ENCODE measurements around the gene PABPC1L.

Gene PABPC1L

GRCh38 chr20:44914924-44915323, 5.1 kb downstream of the PABPC1L start:
- no peak for DNase-seq (ENCODE audit: extremely low read depth, low read depth)
- no peak overlapping the region for H3K4me3 ChIP-seq (replicated peaks; ENCODE audit: low read depth, low read length)
- TF ChIP-seq CTCF (IDR thresholded peaks at IDR 0.05; ENCODE audit: low read depth, low read length, missing control alignments): no peak

DNA sequence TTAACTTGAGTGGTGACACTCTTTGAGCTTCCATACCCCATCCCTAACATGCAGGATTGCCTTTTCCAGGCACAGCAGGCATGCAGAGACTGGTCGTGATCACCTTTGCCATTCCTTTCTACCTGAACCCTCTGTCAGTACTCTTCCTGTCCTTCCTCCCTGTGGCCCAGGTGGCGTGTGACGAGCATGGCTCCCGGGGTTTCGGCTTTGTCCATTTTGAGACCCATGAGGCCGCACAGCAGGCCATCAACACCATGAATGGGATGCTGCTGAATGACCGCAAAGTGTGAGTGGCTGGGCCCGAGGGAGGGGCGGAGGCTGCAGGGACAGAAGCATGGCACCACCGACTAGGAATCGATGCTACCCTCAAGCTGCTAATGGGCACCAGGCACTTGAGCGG, 6.7 kb downstream of the PABPC1L start:
- DNase-seq (ENCODE audit: extremely low read depth, low read depth): no peak
- TF ChIP-seq CTCF (IDR thresholded peaks at IDR 0.05; ENCODE audit: low read depth, low read length, missing control alignments): no peak
- no peak overlapping the region for H3K4me3 ChIP-seq (replicated peaks; ENCODE audit: low read depth, low read length)

DNA sequence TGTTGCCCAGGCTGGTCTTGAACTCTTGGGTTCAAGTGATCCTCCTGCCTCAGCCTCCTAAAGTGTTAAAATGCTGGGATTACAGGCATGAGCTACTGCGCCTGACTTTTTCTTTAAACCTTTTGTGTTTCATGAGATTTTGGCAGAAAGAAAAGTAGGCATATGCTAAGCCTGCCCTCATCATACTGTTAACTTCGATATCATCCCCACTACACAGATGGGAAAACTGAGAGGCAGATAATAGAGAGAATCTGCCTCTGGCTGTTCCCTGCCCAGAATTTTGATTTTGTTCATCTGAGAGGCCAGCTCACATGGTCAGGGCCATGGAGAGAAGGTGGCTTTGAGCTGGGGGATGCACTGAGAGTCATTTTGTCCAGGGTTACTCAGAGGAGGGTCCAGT, 7.5 kb downstream of the PABPC1L start:
- no peak overlapping the region for H3K4me3 ChIP-seq (replicated peaks; ENCODE audit: low read depth, low read length)
- DNase-seq (ENCODE audit: extremely low read depth, low read depth): no peak
- TF ChIP-seq CTCF (IDR thresholded peaks at IDR 0.05; ENCODE audit: low read depth, low read length, missing control alignments): no peak

- no peak overlapping the region for H3K4me3 ChIP-seq (replicated peaks; ENCODE audit: low read depth, low read length)
- no peak for DNase-seq (ENCODE audit: extremely low read depth, low read depth)
- TF ChIP-seq CTCF (IDR thresholded peaks at IDR 0.05; ENCODE audit: low read depth, low read length, missing control alignments): no peak
Observed at GRCh38 chr20:44918342-44918741, 8.5 kb downstream of the PABPC1L start.

DNA sequence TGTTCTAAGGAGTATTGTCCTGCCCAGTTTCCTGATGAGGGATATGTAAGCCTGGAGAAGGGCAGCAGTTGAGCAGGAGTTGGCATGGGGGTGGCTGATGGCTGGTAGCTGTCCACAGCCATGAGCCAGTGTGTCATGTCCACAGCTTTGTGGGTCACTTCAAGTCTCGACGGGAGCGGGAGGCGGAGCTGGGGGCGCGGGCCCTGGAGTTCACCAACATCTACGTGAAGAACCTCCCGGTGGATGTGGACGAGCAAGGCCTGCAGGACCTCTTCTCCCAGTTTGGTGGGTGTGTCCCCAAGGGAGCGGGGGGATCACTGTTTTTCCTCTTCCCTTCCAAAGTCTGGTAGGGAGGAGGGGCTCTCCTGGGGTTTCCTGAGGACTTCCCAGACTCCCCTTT, 8.9 kb downstream of the PABPC1L start:
- DNase-seq (ENCODE audit: extremely low read depth, low read depth): no peak
- TF ChIP-seq CTCF (IDR thresholded peaks at IDR 0.05; ENCODE audit: low read depth, low read length, missing control alignments): no peak
- no peak overlapping the region for H3K4me3 ChIP-seq (replicated peaks; ENCODE audit: low read depth, low read length)

DNA sequence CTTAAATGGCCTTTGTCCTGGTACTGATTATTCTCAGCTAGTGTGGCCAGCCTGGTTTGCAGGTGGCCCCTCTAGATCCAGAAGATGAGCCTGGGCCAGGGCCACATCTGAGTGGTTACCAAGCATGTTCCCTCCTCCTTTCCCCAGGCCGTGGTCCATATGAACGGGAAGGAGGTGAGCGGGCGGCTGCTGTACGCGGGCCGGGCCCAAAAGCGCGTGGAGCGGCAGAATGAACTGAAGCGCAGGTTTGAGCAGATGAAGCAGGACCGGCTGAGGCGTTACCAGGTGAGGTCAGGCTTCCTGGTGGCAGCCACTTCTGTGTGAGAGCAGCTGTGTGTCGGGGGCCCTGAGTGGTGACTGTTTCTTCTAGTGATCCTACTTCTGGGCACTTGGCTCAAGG, 11.6 kb downstream of the PABPC1L start:
- TF ChIP-seq CTCF (IDR thresholded peaks at IDR 0.05; ENCODE audit: low read depth, low read length, missing control alignments): no peak
- DNase-seq (ENCODE audit: extremely low read depth, low read depth): no peak
- H3K4me3 ChIP-seq (replicated peaks; ENCODE audit: low read depth, low read length): no peak overlapping the region

DNA sequence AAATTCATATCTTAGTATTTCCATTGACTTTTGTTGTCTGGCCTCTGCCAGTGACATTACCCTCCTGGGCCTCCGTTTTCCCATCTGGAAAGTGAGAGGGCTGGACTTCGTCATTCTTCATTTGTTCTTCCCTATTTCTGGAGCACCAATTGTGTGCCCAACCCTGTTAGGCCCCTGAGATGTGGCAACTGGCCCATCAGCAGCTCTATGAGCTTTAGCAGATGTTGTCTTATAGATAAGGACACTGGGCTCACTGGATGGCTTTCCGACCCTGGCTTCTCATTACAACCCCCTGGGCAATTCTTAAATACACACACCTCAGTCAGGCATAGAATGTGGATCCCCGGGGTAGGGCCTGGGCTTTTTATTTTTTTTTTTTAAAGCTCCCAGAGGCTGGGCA, 14.7 kb downstream of the PABPC1L start:
- no peak for TF ChIP-seq CTCF (IDR thresholded peaks at IDR 0.05; ENCODE audit: low read depth, low read length, missing control alignments)
- no peak overlapping the region for H3K4me3 ChIP-seq (replicated peaks; ENCODE audit: low read depth, low read length)
- DNase-seq (ENCODE audit: extremely low read depth, low read depth): no peak
